Measurements from ENCODE around the gene EREG.

DNA sequence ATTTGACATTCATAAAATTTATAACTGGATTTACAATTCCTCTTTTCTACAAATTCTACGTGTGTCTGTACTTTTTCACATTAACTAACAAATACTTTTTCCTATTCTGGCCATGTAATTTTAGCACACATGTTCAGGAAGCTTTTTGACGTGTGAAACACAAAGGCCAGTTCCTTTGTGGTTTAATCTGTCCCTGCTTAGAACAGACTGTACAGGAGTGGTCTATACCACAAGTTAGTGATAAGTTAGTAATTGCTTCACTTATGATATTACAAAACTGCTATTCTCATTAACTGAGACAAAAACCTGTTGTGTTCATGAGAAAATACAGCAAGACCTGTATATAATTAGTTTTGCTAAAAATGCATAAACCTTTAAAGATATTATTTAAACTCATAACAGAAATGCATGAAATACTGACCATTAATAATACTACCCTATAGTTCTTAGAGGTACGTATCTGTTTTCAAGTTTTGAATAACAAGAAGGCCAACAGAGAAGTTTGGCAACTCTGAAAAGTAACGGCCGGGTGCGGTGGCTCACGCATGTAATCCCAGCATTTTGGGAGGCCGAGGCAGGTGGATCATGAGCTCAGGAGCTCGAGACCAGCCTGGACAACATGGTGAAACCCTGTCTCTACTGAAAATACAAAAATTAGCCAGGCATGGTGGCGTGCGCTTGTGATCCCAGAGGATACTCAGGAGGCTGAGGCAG, 66.3 kb downstream of the EREG start:
- TF ChIP-seq POLR2A (IDR thresholded peaks at IDR 0.05): no peak
- TF ChIP-seq, protein P1, sequence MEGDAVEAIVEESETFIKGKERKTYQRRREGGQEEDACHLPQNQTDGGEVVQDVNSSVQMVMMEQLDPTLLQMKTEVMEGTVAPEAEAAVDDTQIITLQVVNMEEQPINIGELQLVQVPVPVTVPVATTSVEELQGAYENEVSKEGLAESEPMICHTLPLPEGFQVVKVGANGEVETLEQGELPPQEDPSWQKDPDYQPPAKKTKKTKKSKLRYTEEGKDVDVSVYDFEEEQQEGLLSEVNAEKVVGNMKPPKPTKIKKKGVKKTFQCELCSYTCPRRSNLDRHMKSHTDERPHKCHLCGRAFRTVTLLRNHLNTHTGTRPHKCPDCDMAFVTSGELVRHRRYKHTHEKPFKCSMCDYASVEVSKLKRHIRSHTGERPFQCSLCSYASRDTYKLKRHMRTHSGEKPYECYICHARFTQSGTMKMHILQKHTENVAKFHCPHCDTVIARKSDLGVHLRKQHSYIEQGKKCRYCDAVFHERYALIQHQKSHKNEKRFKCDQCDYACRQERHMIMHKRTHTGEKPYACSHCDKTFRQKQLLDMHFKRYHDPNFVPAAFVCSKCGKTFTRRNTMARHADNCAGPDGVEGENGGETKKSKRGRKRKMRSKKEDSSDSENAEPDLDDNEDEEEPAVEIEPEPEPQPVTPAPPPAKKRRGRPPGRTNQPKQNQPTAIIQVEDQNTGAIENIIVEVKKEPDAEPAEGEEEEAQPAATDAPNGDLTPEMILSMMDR (IDR thresholded peaks at IDR 0.05): no peak

All from uterus (tissue), 2 donors.